HEK293 (cell line): ENCODE results near the gene ADGRB3.
"Not testable (repeated sequence)": the region's sequence is repeated elsewhere in the genome, so short reads cannot be mapped to it uniquely, and the experiment has no call there.

Experiments used
- CTCF ChIA-PET: fragments of 350-600 bp; formaldehyde crosslinking; extraction: SDS; loops from one replicate; lab custom pipeline; 2021; ENCODE audit warnings: antibody characterized with exemption; lab: Yijun Ruan, JAX
- POLR2A ChIA-PET: fragments of 300-600 bp; formaldehyde crosslinking; extraction: SDS; loops from one replicate; lab custom pipeline; 2020; ENCODE audit warnings: antibody characterized with exemption, inconsistent platforms; lab: Yijun Ruan, JAX
- H3K27ac ChIP-seq: fragments of 200-500 bp; sonication (Bioruptor generic); 2 replicates; pipeline ENCODE4 v1.5.1; 2014; ENCODE audit warnings: low read depth, low read length, control low read depth, inconsistent platforms; ENCODE audit errors: extremely low read depth
- H3K36me3 ChIP-seq, 2 experiments: fragments of 200-500 bp in 1 of 2; sonication (Bioruptor generic) in 1 of 2; 1 replicate in 1 of 2; 2 replicates in 1 of 2; pipeline ENCODE4 v1.5.1; 2014 to 2017; ENCODE audit warnings: inconsistent platforms in 2 of 2, low read length in 2 of 2; ENCODE audit not compliant: control insufficient read depth in 2 of 2, insufficient read depth in 1 of 2
- H3K4me1 ChIP-seq: fragments of 200-500 bp; sonication (Bioruptor generic); 2 replicates; pipeline ENCODE4 v1.5.1; 2014; ENCODE audit warnings: mild to moderate bottlenecking, low read length, inconsistent platforms; ENCODE audit not compliant: control insufficient read depth, insufficient read depth
- H3K4me3 ChIP-seq: 2 replicates; pipeline ENCODE4 v1.5.1; 2011; ENCODE audit warnings: low read depth, mild to moderate bottlenecking, control low read depth, low read length, moderate library complexity
- H3K9me3 ChIP-seq: fragments of 200-500 bp; sonication (Bioruptor generic); 2 replicates; pipeline ENCODE4 v1.5.1; 2014; ENCODE audit warnings: low read depth, low read length, inconsistent platforms; ENCODE audit not compliant: control insufficient read depth, insufficient read depth
- EGR2 ChIP-seq: fragments of 450-650 bp; formaldehyde crosslinking; IDR thresholded peaks from 2 replicates; pipeline ENCODE4 v1.5.1; 2016; ENCODE audit warnings: low read depth, missing biosample characterization, missing genetic modification characterization
- GLIS1 ChIP-seq: fragments of 450-650 bp; formaldehyde crosslinking; IDR thresholded peaks from 2 replicates; pipeline ENCODE4 v1.5.1; 2016; ENCODE audit warnings: missing biosample characterization, missing genetic modification characterization
- KLF1 ChIP-seq: fragments of 450-650 bp; formaldehyde crosslinking; IDR thresholded peaks from 2 replicates; pipeline ENCODE4 v1.5.1; 2016; ENCODE audit warnings: missing biosample characterization, missing genetic modification characterization
- KLF10 ChIP-seq: fragments of 450-650 bp; IDR thresholded peaks from 2 replicates; pipeline ENCODE4 v1.5.1; 2018; ENCODE audit warnings: missing biosample characterization, mild to moderate bottlenecking, missing genetic modification characterization
- SP7 ChIP-seq: fragments of 450-650 bp; formaldehyde crosslinking; IDR thresholded peaks from 2 replicates; pipeline ENCODE4 v1.5.1; 2016; ENCODE audit warnings: missing biosample characterization, missing genetic modification characterization
- ZBTB48 ChIP-seq: fragments of 450-650 bp; formaldehyde crosslinking; IDR thresholded peaks from 2 replicates; pipeline ENCODE4 v1.5.1; 2016; ENCODE audit warnings: missing biosample characterization, missing genetic modification characterization
- ZFP41 ChIP-seq: fragments of 450-650 bp; formaldehyde crosslinking; IDR thresholded peaks from 2 replicates; pipeline ENCODE4 v1.5.1; 2016; ENCODE audit warnings: missing biosample characterization, missing genetic modification characterization, borderline replicate concordance
- ZNF114 ChIP-seq: fragments of 450-650 bp; formaldehyde crosslinking; IDR thresholded peaks from 2 replicates; pipeline ENCODE4 v1.5.0; 2017; ENCODE audit warnings: missing biosample characterization, missing genetic modification characterization
- ZNF146 ChIP-seq: fragments of 450-650 bp; formaldehyde crosslinking; IDR thresholded peaks from 2 replicates; pipeline ENCODE4 v1.5.1; 2016; ENCODE audit warnings: missing biosample characterization, missing genetic modification characterization
- ZNF174 ChIP-seq: fragments of 450-650 bp; formaldehyde crosslinking; IDR thresholded peaks from 2 replicates; pipeline ENCODE4 v1.5.0; 2017; ENCODE audit warnings: missing biosample characterization, mild to moderate bottlenecking, missing genetic modification characterization
- ZNF341 ChIP-seq: fragments of 450-650 bp; formaldehyde crosslinking; IDR thresholded peaks from 2 replicates; pipeline ENCODE4; 2016; ENCODE audit warnings: low read depth, missing biosample characterization, missing genetic modification characterization
- ZNF404 ChIP-seq: fragments of 450-650 bp; formaldehyde crosslinking; IDR thresholded peaks from 2 replicates; pipeline ENCODE4 v1.5.1; 2017; ENCODE audit warnings: missing biosample characterization, missing genetic modification characterization
- ZNF596 ChIP-seq: fragments of 450-650 bp; IDR thresholded peaks from 2 replicates; pipeline ENCODE4 v1.5.0; 2018; ENCODE audit warnings: missing biosample characterization, mild to moderate bottlenecking, missing genetic modification characterization, moderate library complexity
- ZNF658 ChIP-seq: fragments of 450-650 bp; formaldehyde crosslinking; IDR thresholded peaks from 2 replicates; pipeline ENCODE4; 2016; ENCODE audit warnings: missing biosample characterization, missing genetic modification characterization
- ZNF707 ChIP-seq: fragments of 450-650 bp; formaldehyde crosslinking; IDR thresholded peaks from 2 replicates; pipeline ENCODE4 v1.5.1; 2016; ENCODE audit warnings: missing biosample characterization, missing genetic modification characterization
- ZNF777 ChIP-seq: fragments of 450-650 bp; formaldehyde crosslinking; IDR thresholded peaks from 2 replicates; pipeline ENCODE4 v1.5.1; 2017; ENCODE audit warnings: missing biosample characterization, missing genetic modification characterization, borderline replicate concordance
- ZXDB ChIP-seq: fragments of 450-650 bp; formaldehyde crosslinking; IDR thresholded peaks from 2 replicates; pipeline ENCODE4 v1.5.1; 2016; ENCODE audit warnings: missing biosample characterization, missing genetic modification characterization
- TF ChIP-seq, protein P1 (sequence below): fragments of 450-650 bp; formaldehyde crosslinking; IDR thresholded peaks from 2 replicates; pipeline ENCODE4 v1.5.1; 2016; ENCODE audit warnings: missing biosample characterization, missing genetic modification characterization
- TF ChIP-seq, protein P2 (sequence below): fragments of 450-650 bp; formaldehyde crosslinking; IDR thresholded peaks from 2 replicates; pipeline ENCODE4 v1.5.1; 2017; ENCODE audit warnings: missing biosample characterization, mild to moderate bottlenecking, missing genetic modification characterization, moderate library complexity
- TF ChIP-seq, protein P3 (sequence below): fragments of 450-650 bp; formaldehyde crosslinking; IDR thresholded peaks from 2 replicates; pipeline ENCODE4 v1.5.1; 2017; ENCODE audit warnings: missing biosample characterization, missing genetic modification characterization

ADGRB3 gene

GRCh38 chr6:69111301-69111700, 476.2 kb downstream of the ADGRB3 start:
- H3K9me3 ChIP-seq: no peaks in the 10 kb centered on the region
- TF ChIP-seq ZNF596: no peak
- TF ChIP-seq, protein P1, sequence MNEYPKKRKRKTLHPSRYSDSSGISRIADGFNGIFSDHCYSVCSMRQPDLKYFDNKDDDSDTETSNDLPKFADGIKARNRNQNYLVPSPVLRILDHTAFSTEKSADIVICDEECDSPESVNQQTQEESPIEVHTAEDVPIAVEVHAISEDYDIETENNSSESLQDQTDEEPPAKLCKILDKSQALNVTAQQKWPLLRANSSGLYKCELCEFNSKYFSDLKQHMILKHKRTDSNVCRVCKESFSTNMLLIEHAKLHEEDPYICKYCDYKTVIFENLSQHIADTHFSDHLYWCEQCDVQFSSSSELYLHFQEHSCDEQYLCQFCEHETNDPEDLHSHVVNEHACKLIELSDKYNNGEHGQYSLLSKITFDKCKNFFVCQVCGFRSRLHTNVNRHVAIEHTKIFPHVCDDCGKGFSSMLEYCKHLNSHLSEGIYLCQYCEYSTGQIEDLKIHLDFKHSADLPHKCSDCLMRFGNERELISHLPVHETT: no peak
- TF ChIP-seq SP7 (tag by site-specific recombination): no peak
- no peak for TF ChIP-seq KLF10 (tag by site-specific recombination)
- no peak for TF ChIP-seq ZNF146 (tag by site-specific recombination)
- TF ChIP-seq, protein P2, sequence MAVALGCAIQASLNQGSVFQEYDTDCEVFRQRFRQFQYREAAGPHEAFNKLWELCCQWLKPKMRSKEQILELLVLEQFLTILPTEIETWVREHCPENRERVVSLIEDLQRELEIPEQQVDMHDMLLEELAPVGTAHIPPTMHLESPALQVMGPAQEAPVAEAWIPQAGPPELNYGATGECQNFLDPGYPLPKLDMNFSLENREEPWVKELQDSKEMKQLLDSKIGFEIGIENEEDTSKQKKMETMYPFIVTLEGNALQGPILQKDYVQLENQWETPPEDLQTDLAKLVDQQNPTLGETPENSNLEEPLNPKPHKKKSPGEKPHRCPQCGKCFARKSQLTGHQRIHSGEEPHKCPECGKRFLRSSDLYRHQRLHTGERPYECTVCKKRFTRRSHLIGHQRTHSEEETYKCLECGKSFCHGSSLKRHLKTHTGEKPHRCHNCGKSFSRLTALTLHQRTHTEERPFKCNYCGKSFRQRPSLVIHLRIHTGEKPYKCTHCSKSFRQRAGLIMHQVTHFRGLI: no peak
- no peak for TF ChIP-seq ZNF707 (tag by site-specific recombination)
- TF ChIP-seq ZNF658 (tag by site-specific recombination): no peak
- ChIA-PET CTCF (no interaction called here), POLR2A (no interaction called here)
- no peak overlapping the region for H3K4me3 ChIP-seq
- no peak overlapping the region for H3K27ac ChIP-seq
- no peaks in the 10 kb centered on the region for H3K4me1 ChIP-seq
- no peaks in the 10 kb centered on the region for H3K36me3 ChIP-seq

- Histone ChIP-seq H3K4me3 (no peak overlapping the region), H3K9me3 (no peaks in the 10 kb centered on the region)
- ChIA-PET POLR2A (no interaction called here), CTCF (no interaction called here)
- TF ChIP-seq ZNF404 (tag by site-specific recombination): no peak
- TF ChIP-seq ZBTB48 (tag by site-specific recombination): no peak
- no peak for TF ChIP-seq ZNF114
- TF ChIP-seq, protein P3, sequence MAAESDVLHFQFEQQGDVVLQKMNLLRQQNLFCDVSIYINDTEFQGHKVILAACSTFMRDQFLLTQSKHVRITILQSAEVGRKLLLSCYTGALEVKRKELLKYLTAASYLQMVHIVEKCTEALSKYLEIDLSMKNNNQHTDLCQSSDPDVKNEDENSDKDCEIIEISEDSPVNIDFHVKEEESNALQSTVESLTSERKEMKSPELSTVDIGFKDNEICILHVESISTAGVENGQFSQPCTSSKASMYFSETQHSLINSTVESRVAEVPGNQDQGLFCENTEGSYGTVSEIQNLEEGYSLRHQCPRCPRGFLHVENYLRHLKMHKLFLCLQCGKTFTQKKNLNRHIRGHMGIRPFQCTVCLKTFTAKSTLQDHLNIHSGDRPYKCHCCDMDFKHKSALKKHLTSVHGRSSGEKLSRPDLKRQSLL (tag by site-specific recombination): no peak
- TF ChIP-seq GLIS1 (tag by site-specific recombination): no peak
- no peak for TF ChIP-seq EGR2 (tag by site-specific recombination)
- no peak for TF ChIP-seq KLF1 (tag by site-specific recombination)
- TF ChIP-seq ZFP41 (tag by site-specific recombination): no peak
- no peak for TF ChIP-seq ZNF174 (tag by site-specific recombination)
- no peak for TF ChIP-seq ZNF341 (tag by site-specific recombination)
- TF ChIP-seq ZNF777 (tag by site-specific recombination): no peak
- no peak for TF ChIP-seq ZXDB
- TF ChIP-seq, all 188 proteins: peak for 0
- H3K36me3 ChIP-seq: no peaks in the 10 kb centered on the region
- no peak overlapping the region for H3K27ac ChIP-seq
- no peaks in the 10 kb centered on the region for H3K4me1 ChIP-seq
Measured at GRCh38 chr6:69116658-69117057, 481.6 kb downstream of the ADGRB3 start.

GRCh38 chr6:69121461-69122406, 486.7 kb downstream of the ADGRB3 start:
- H3K4me1 ChIP-seq, H3K27ac ChIP-seq, CTCF ChIA-PET, H3K9me3 ChIP-seq, POLR2A ChIA-PET, H3K36me3 ChIP-seq, H3K4me3 ChIP-seq: not testable (repeated sequence)
